H1 (cell line): ENCODE data around the gene FARS2. TPM values are rescaled to one million over a fixed set of nuclear protein-coding genes. Genes with fewer than 3 reads are reported as not detected.

ENCODE experiments used
- CTCF ChIA-PET: fragments of 300-600 bp; sonication (Branson Sonifier 250); formaldehyde crosslinking; loops from one replicate; lab custom pipeline; 2021; ENCODE audit not compliant: partially characterized antibody; lab: Charles Lee
- POLR2A ChIA-PET: fragments of 300-600 bp; sonication (Branson Sonifier 250); formaldehyde crosslinking; loops from one replicate; lab custom pipeline; 2021; ENCODE audit warnings: inconsistent platforms; ENCODE audit not compliant: partially characterized antibody; lab: Charles Lee
- DNase-seq, 2 experiments: peaks; one replicate each; pipeline versions ENCODE4 v3.0.0 to v3.0.0-alpha.2; 2010 to 2022; ENCODE audit warnings: low spot score in 2 of 2, low read depth in 1 of 2, mixed read lengths in 1 of 2
- FAIRE-seq: peaks from 2 replicates; lab custom pipeline; 2011; peaks lifted over from hg19 to GRCh38; lab: Jason Lieb, UNC
- H2AFZ ChIP-seq: 2 replicates; pipeline ENCODE4 v1.8.1; 2012; ENCODE audit warnings: low read length, inconsistent platforms
- H2AK5ac ChIP-seq: 2 replicates; pipeline ENCODE4 v1.6.1; 2013; ENCODE audit warnings: low read depth, low read length
- H2BK120ac ChIP-seq: replicated peaks from 2 replicates; pipeline ENCODE3; 2013; ENCODE audit warnings: low read depth, low read length, inconsistent platforms
- H2BK12ac ChIP-seq: 2 replicates; pipeline ENCODE4 v1.6.1; 2013; ENCODE audit warnings: low read depth, low read length
- H2BK15ac ChIP-seq: 2 replicates; pipeline ENCODE4 v1.6.1; 2013; ENCODE audit warnings: low read length
- H2BK20ac ChIP-seq: 2 replicates; pipeline ENCODE4 v1.6.1; 2013; ENCODE audit warnings: low read length
- H2BK5ac ChIP-seq: 2 replicates; pipeline ENCODE4 v1.6.1; 2013; ENCODE audit warnings: low read depth, low read length
- H3K14ac ChIP-seq: 2 replicates; pipeline ENCODE4 v1.6.1; 2013; ENCODE audit warnings: inconsistent platforms; ENCODE audit not compliant: insufficient read length
- H3K18ac ChIP-seq: 2 replicates; pipeline ENCODE4 v1.6.1; 2013; ENCODE audit warnings: low read length; ENCODE audit errors: extremely low read depth
- H3K23ac ChIP-seq: 2 replicates; pipeline ENCODE4 v1.6.1; 2013; ENCODE audit warnings: inconsistent platforms; ENCODE audit not compliant: insufficient read length
- H3K23me2 ChIP-seq: 2 replicates; pipeline ENCODE4 v1.6.1; 2013; ENCODE audit warnings: low read depth, low read length
- H3K27ac ChIP-seq: 2 replicates; pipeline ENCODE4 v1.6.1; 2011; ENCODE audit warnings: low read depth, low read length, inconsistent platforms
- H3K27me3 ChIP-seq, 4 experiments: replicated peaks in 1 of 4; 1 replicate in 1 of 4; 2 replicates in 3 of 4; pipeline versions ENCODE4 v1.6.1 to v1.8.1; 2011 to 2013; ENCODE audit warnings: low read length in 3 of 4, mild to moderate bottlenecking in 3 of 4, inconsistent platforms in 2 of 4, mixed read lengths in 2 of 4, moderate library complexity in 1 of 4; ENCODE audit not compliant: control insufficient read depth in 3 of 4, insufficient read depth in 3 of 4; ENCODE audit errors: extremely low read depth in 1 of 4
- H3K36me3 ChIP-seq, 4 experiments: 2 replicates each; pipeline versions ENCODE4 v1.6.1 to v1.8.1; 2011 to 2013; ENCODE audit warnings: mild to moderate bottlenecking in 4 of 4, low read length in 3 of 4, moderate library complexity in 2 of 4, control low read depth in 1 of 4, inconsistent platforms in 1 of 4; ENCODE audit not compliant: insufficient read depth in 4 of 4, control insufficient read depth in 2 of 4
- H3K4ac ChIP-seq: replicated peaks from 2 replicates; pipeline ENCODE3; 2013; ENCODE audit warnings: low read length, low read depth, mixed read lengths, inconsistent platforms; ENCODE audit not compliant: insufficient read length
- H3K4me1 ChIP-seq, 4 experiments: replicated peaks in 1 of 4; 1 replicate in 1 of 4; 2 replicates in 3 of 4; pipeline versions ENCODE4 v1.6.1 to v1.8.1; 2011 to 2013; ENCODE audit warnings: low read length in 3 of 4, inconsistent platforms in 2 of 4, mixed read lengths in 1 of 4; ENCODE audit not compliant: insufficient read depth in 4 of 4, control insufficient read depth in 3 of 4
- H3K4me2 ChIP-seq, 2 experiments: 2 replicates each; pipeline versions ENCODE4 v1.6.1 to v1.8.1; 2011 to 2013; ENCODE audit warnings: low read depth in 2 of 2, low read length in 2 of 2, control low read depth in 1 of 2, inconsistent platforms in 1 of 2, mild to moderate bottlenecking in 1 of 2; ENCODE audit not compliant: insufficient read depth in 1 of 2
- H3K4me3 ChIP-seq, 4 experiments: fragments of 200-600, 300-600 bp in 1 of 4; sonication (generic), shearing (Covaris generic), sonication (Bioruptor Twin) in 1 of 4; 2 replicates each; pipeline versions ENCODE4 v1.5.1 to v1.8.1; 2011 to 2016; ENCODE audit warnings: low read length in 4 of 4, low read depth in 3 of 4, control low read depth in 2 of 4, inconsistent platforms in 2 of 4, mild to moderate bottlenecking in 2 of 4, mixed read lengths in 1 of 4, moderate library complexity in 1 of 4; ENCODE audit not compliant: insufficient read depth in 2 of 4; ENCODE audit errors: extremely low read depth in 1 of 4
- H3K56ac ChIP-seq: replicated peaks from 2 replicates; pipeline ENCODE3; 2013; ENCODE audit warnings: low read depth, mild to moderate bottlenecking, mixed read lengths, low read length, inconsistent platforms; ENCODE audit not compliant: insufficient read length
- H3K79me1 ChIP-seq: 2 replicates; pipeline ENCODE4 v1.6.1; 2013; ENCODE audit warnings: low read depth, low read length, control low read depth
- H3K79me2 ChIP-seq, 2 experiments: 2 replicates each; pipeline versions ENCODE4 v1.6.1 to v1.8.1; 2012 to 2013; ENCODE audit warnings: low read length in 2 of 2, mild to moderate bottlenecking in 2 of 2, inconsistent platforms in 1 of 2; ENCODE audit not compliant: insufficient read depth in 2 of 2, control insufficient read depth in 1 of 2
- H3K9ac ChIP-seq, 4 experiments: replicated peaks in 1 of 4; 1 replicate in 1 of 4; 2 replicates in 3 of 4; pipeline versions ENCODE4 v1.6.1 to v1.8.1; 2011 to 2013; ENCODE audit warnings: low read depth in 3 of 4, low read length in 3 of 4, control low read depth in 2 of 4, mild to moderate bottlenecking in 2 of 4, moderate library complexity in 2 of 4, inconsistent platforms in 1 of 4; ENCODE audit errors: extremely low read depth in 1 of 4
- H3K9me3 ChIP-seq, 2 experiments: 2 replicates each; pipeline versions ENCODE4 v1.6.1 to v1.8.1; 2012 to 2013; ENCODE audit warnings: mild to moderate bottlenecking in 2 of 2, moderate library complexity in 2 of 2, control low read depth in 1 of 2, inconsistent platforms in 1 of 2, low read depth in 1 of 2, low read length in 1 of 2, mixed read lengths in 1 of 2; ENCODE audit not compliant: insufficient read depth in 2 of 2
- H4K20me1 ChIP-seq, 2 experiments: replicated peaks in 1 of 2; 2 replicates each; pipeline versions ENCODE3 to v1.8.1; 2011 to 2013; ENCODE audit warnings: inconsistent platforms in 2 of 2, low read length in 2 of 2, mild to moderate bottlenecking in 1 of 2; ENCODE audit not compliant: insufficient read depth in 2 of 2, control insufficient read depth in 1 of 2
- H4K5ac ChIP-seq: 2 replicates; pipeline ENCODE4 v1.6.1; 2013; ENCODE audit warnings: low read length, low read depth, mixed read lengths, inconsistent platforms; ENCODE audit not compliant: insufficient read length
- H4K8ac ChIP-seq: 2 replicates; pipeline ENCODE4 v1.8.0; 2013; ENCODE audit warnings: mild to moderate bottlenecking, moderate library complexity, low read length, inconsistent platforms; ENCODE audit not compliant: insufficient read depth; ENCODE audit errors: extremely low read depth
- H4K91ac ChIP-seq: replicated peaks from 2 replicates; pipeline ENCODE3; 2013; ENCODE audit warnings: low read length, mixed read lengths, inconsistent platforms; ENCODE audit not compliant: insufficient read length
- CBX8 ChIP-seq: fragments of 300-800, 300-1000 bp; sonication (generic); IDR thresholded peaks from 2 replicates; pipeline ENCODE4 v1.7.1; 2016; ENCODE audit warnings: low read depth, low read length, borderline replicate concordance
- CHD1 ChIP-seq: IDR thresholded peaks from 2 replicates; pipeline ENCODE4 v1.6.1; 2012; ENCODE audit warnings: low read depth, low read length, improper control_type of control experiment
- CTBP2 ChIP-seq: IDR thresholded peaks from 2 replicates; pipeline ENCODE4 v1.7.0; 2011; ENCODE audit warnings: borderline replicate concordance, mild to moderate bottlenecking, moderate library complexity, mixed read lengths, low read length; ENCODE audit not compliant: insufficient read depth, insufficient read length
- EP300 ChIP-seq, 2 experiments: IDR thresholded peaks; 1 replicate in 1 of 2; 2 replicates in 1 of 2; pipeline ENCODE4 v1.6.1; 2011 to 2012; ENCODE audit warnings: low read depth in 2 of 2, low read length in 2 of 2, mild to moderate bottlenecking in 2 of 2, borderline replicate concordance in 1 of 2, inconsistent platforms in 1 of 2, moderate library complexity in 1 of 2
- FOSL1 ChIP-seq: IDR thresholded peaks from 2 replicates; pipeline ENCODE4 v1.6.1; 2011; ENCODE audit warnings: mild to moderate bottlenecking, low read depth, low read length, moderate library complexity; ENCODE audit not compliant: insufficient read depth
- JUND ChIP-seq: IDR thresholded peaks from 2 replicates; pipeline ENCODE4 v1.6.1; 2011; ENCODE audit warnings: mild to moderate bottlenecking, improper control_type of control experiment, low read length
- POU5F1 ChIP-seq: IDR thresholded peaks from 2 replicates; pipeline ENCODE4 v1.6.1; 2011; ENCODE audit warnings: low read depth, mild to moderate bottlenecking, low read length, moderate library complexity
- RXRA ChIP-seq: IDR thresholded peaks from 2 replicates; pipeline ENCODE4 v1.6.1; 2011; ENCODE audit warnings: low read depth, mild to moderate bottlenecking, low read length, moderate library complexity; ENCODE audit not compliant: insufficient read depth
- SIX5 ChIP-seq: IDR thresholded peaks from 2 replicates; pipeline ENCODE4 v1.6.1; 2011; ENCODE audit warnings: mild to moderate bottlenecking, low read depth, low read length
- SP1 ChIP-seq: IDR thresholded peaks from 2 replicates; pipeline ENCODE4 v1.6.1; 2011; ENCODE audit warnings: low read depth, low read length
- SP2 ChIP-seq: IDR thresholded peaks from 2 replicates; pipeline ENCODE4 v1.6.1; 2012; ENCODE audit warnings: mild to moderate bottlenecking, low read length, inconsistent platforms
- SUZ12 ChIP-seq: fragments of 200-600 bp; sonication (generic); IDR thresholded peaks from 2 replicates; pipeline ENCODE4 v1.6.1; 2012; ENCODE audit warnings: mild to moderate bottlenecking, inconsistent platforms, low read length, moderate library complexity, mixed read lengths
- YY1 ChIP-seq: IDR thresholded peaks from 2 replicates; pipeline ENCODE4 v1.6.1; 2011; ENCODE audit warnings: low read depth, mild to moderate bottlenecking, low read length
- ZNF274 ChIP-seq: IDR thresholded peaks from 2 replicates; pipeline ENCODE4 v1.7.0; 2012; ENCODE audit warnings: low read length, borderline replicate concordance; ENCODE audit errors: extremely low read depth
- WGBS, 2 experiments: shearing (Covaris generic) in 1 of 2; methylation state at CpG; one replicate each; pipeline versions ENCODE4 v1.1.6 to v1.1.7; 2013 to 2015; ENCODE audit warnings: low lambda C conversion rate in 2 of 2, mixed read lengths in 2 of 2, inconsistent platforms in 1 of 2, low coverage in 1 of 2, missing lambda C conversion rate in 1 of 2; ENCODE audit not compliant: insufficient replicate concordance in 2 of 2, insufficient coverage in 1 of 2, insufficient read length in 1 of 2; ENCODE audit errors: extremely low coverage in 1 of 2, missing lambda C conversion rate in 1 of 2; 5-methylcytosine and 5-hydroxymethylcytosine counted together
- polyA plus RNA-seq, 7 experiments: library from polyadenylated mRNA; depleted of rRNA in 3 of 7; stranded (reverse) in 5 of 7; unstranded in 2 of 7; fragments of >200 nt in 5 of 7; fragments of 200-250 nt in 2 of 7; gene quantifications; 1 replicate in 5 of 7; 2 replicates in 1 of 7; 4 replicates in 1 of 7; pipeline versions ENCODE4 v1.2.1 to v1.2.3, GENCODE V29; 2011 to 2013; ENCODE audit warnings: missing spikeins in 2 of 7, mixed read lengths in 2 of 7
- total RNA-seq: library from RNA; stranded (reverse); fragmentation: NEBNext Ultra II Directional; extraction: Animal tissue kit (Norgen Biotek cat#: 25700); gene quantifications from 2 replicates; pipeline ENCODE4 v1.2.1, GENCODE V29; 2021

FARS2 gene
- total and polyA plus RNA-seq, 2 of the 8 experiments (the other 6 are each of a cell fraction or from before 2014, with no cell fraction given): 11.7 to 14.4 TPM

DNA sequence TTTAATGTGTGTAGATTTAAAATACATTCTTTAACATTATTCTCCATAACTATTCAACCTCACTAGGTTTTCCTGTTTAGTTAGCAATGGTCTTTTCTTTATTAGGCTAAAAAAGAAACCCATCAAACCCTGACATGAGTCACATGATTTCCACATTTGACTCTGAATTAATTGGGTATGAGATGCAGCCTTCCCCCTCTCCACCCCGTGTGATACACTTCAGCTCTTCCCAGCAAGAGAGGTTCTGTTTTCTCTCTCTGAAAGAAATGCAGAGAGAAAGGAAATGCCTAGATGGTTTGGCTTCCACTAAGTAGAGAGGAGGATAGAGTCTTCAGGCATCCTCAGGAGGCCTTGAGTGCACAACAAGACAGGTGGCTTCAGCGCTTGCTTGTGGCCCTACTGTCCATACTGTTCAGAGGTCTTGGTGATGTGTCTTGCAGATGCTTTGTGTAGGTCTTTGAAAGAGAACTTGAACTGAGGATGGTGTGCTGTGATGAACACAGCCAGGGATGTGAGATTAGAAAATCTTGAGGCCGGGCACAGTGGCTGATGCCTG, 17.3 kb downstream of the FARS2 start:
- Histone ChIP-seq H3K4me3 (no peak overlapping the region), H2BK5ac (no peak overlapping the region), H3K79me2 (peaks cover 0 to 4% of the 10 kb centered on the region in 2 experiments; a peak in 1 of 4 replicates), H2BK15ac (no peak overlapping the region), H3K36me3 (no peaks in the 10 kb centered on the region)
- TF ChIP-seq YY1 (no peak), CBX8 (no peak), FOSL1 (no peak), POU5F1 (no peak), CHD1 (no peak), SP1 (no peak), EP300 (IDR thresholded peaks at IDR 0.05; ENCODE audit: borderline replicate concordance in 1 of 2, low read depth in 2 of 2, low read length in 2 of 2) (no peak), CTBP2 (no peak), SUZ12 (no peak), RXRA (no peak), SIX5 (no peak), SP2 (no peak), JUND (no peak), ZNF274 (no peak)
- TF ChIP-seq, all 59 proteins: peak for 0
- Histone ChIP-seq H2BK120ac (no peak overlapping the region), H3K18ac (no peak overlapping the region), H2BK20ac (no peak overlapping the region), H3K9me3 (no peaks in the 10 kb centered on the region), H4K8ac (no peak overlapping the region), H2AK5ac (no peak overlapping the region), H3K14ac (no peak overlapping the region), H4K20me1 (no peaks in the 10 kb centered on the region), H3K4ac (no peak overlapping the region), H3K9ac (no peak overlapping the region), H3K23me2 (no peaks in the 10 kb centered on the region), H2AFZ (no peak overlapping the region), H3K56ac (no peak overlapping the region), H3K79me1 (peaks cover 2% of the 10 kb centered on the region; the same call in 1 of the 2 replicates), H3K4me2 (no peak overlapping the region; a peak in 1 of 4 replicates), H4K91ac (no peak overlapping the region), H2BK12ac (no peak overlapping the region), H3K27me3 (no peaks in the 10 kb centered on the region), H3K27ac (no peak overlapping the region), H4K5ac (no peak overlapping the region), H3K23ac (no peak overlapping the region), H3K4me1 (peaks cover 0 to 12% (median 3%) of the 10 kb centered on the region in 4 experiments; a peak in 3 of 7 replicates)
- POLR2A ChIA-PET: interaction anchor here (0.6 to 3.4 kb wide), 2 partner anchors 18 to 1033 kb away, joined by 3 to 13 read pairs; partner anchors contain the start of genes FARS2 and LYRM4
- 86% methylated on average over 3 of the region's 3 CpGs; no CpG with 5 or more reads in 1 of the 2 experiments for WGBS, 2 experiments
- DNase-seq (no peak), FAIRE-seq (no peak)
- CTCF ChIA-PET: interaction anchor here (1.5 to 1.6 kb wide), 2 partner anchors 14 to 64 kb away, joined by 3 to 5 read pairs; no protein-coding TSS in a partner anchor
